Activated CD4-positive, alpha-beta T cell treated with anti-CD3 and anti-CD28 coated beads for 1 hour (primary cell): ENCODE results near the gene DIPK1A.

ENCODE experiments used
- DNase-seq: peaks from one replicate; pipeline ENCODE4 v3.0.0-alpha.2; 2020

DIPK1A gene

GRCh38 chr1:92870591-92870990, 90.7 kb downstream of the DIPK1A start:
- DNase-seq, result no peak

GRCh38 chr1:92864131-92864530, 97.1 kb downstream of the DIPK1A start:
- no peak for DNase-seq

- DNase-seq, result no peak
These were observed 98.7 kb downstream of the DIPK1A start for GRCh38 chr1:92862605-92863004.

- DNase-seq, result no peak
These were observed 101.7 kb downstream of the DIPK1A start for GRCh38 chr1:92859400-92860039.

GRCh38 chr1:92858564-92859399, 102.5 kb downstream of the DIPK1A start:
- no peak for DNase-seq

GRCh38 chr1:92857817-92858216, 103.4 kb downstream of the DIPK1A start:
- no peak for DNase-seq

GRCh38 chr1:92855236-92855635, 106.0 kb downstream of the DIPK1A start:
- DNase-seq, result no peak

GRCh38 chr1:92854101-92854785, 107.0 kb downstream of the DIPK1A start:
- DNase-seq, result no peak

- no peak for DNase-seq
These were observed 108.0 kb downstream of the DIPK1A start for GRCh38 chr1:92853299-92853698.

GRCh38 chr1:92851729-92852128, 109.5 kb downstream of the DIPK1A start:
- no peak for DNase-seq

GRCh38 chr1:92850019-92850418, 111.2 kb downstream of the DIPK1A start:
- no peak for DNase-seq

GRCh38 chr1:92848201-92848600, 113.1 kb downstream of the DIPK1A start:
- no peak for DNase-seq

- no peak for DNase-seq
These were observed 115.4 kb downstream of the DIPK1A start for GRCh38 chr1:92845908-92846307.

- no peak for DNase-seq
These were observed 116.8 kb downstream of the DIPK1A start for GRCh38 chr1:92844439-92844838.

GRCh38 chr1:92843429-92844352, 117.6 kb downstream of the DIPK1A start:
- DNase-seq, result no peak

- DNase-seq, result no peak
These were observed 118.2 kb downstream of the DIPK1A start for GRCh38 chr1:92843046-92843423.

GRCh38 chr1:92842082-92843045, 118.9 kb downstream of the DIPK1A start:
- no peak for DNase-seq

GRCh38 chr1:92840600-92840999, 120.7 kb downstream of the DIPK1A start:
- no peak for DNase-seq

- no peak for DNase-seq
These were observed 121.8 kb downstream of the DIPK1A start for GRCh38 chr1:92839442-92839841.

GRCh38 chr1:92838519-92838918, 122.7 kb downstream of the DIPK1A start:
- no peak for DNase-seq

- no peak for DNase-seq
These were observed 124.2 kb downstream of the DIPK1A start for GRCh38 chr1:92837062-92837461.

- no peak for DNase-seq
These were observed 126.6 kb downstream of the DIPK1A start for GRCh38 chr1:92834617-92835016.
